ENCODE measurements around the gene PPP1CA. TPM values are rescaled to one million over a fixed set of nuclear protein-coding genes. Genes with fewer than 3 reads are reported as not detected.

PPP1CA gene
- total RNA-seq, 1 donor from 2014 or later: 159 TPM

DNA sequence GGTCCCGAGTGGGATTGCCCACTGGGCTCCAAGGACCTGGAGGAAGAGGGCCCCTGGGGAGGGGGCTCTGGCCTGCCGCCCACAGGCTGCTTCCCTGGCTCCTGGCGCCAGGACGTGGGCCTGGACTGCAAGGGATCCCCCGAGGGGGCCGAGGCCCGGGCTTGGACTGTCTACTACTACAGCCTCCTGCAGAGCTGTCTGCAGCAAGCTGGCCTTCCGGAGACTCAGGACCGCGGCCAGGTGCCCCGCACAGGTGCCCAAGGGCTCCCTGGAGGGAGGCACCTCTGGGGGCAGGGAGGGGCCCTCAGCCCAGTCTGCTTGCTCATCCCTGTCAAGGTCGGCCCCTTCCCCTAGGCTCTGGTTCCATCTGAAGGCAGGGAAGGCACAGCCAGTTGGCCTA is 15.8 kb upstream of the PPP1CA start:
- Histone ChIP-seq H3K9me3 (ENCODE audit: insufficient read depth, low read depth, low read length) (no peaks in the 10 kb centered on the region), H3K9ac (ENCODE audit: low read length) (no peak overlapping the region), H3K27ac (ENCODE audit: low read depth, low read length) (no peak overlapping the region), H3K4me3 (ENCODE audit: insufficient read depth, low read depth, low read length) (no peak overlapping the region), H3K27me3 (ENCODE audit: insufficient read depth, low read length) (peaks cover 2% of the 10 kb centered on the region), H2AFZ (ENCODE audit: low read depth, low read length) (no peak overlapping the region), H3K79me2 (ENCODE audit: insufficient read depth, low read length) (no peaks in the 10 kb centered on the region), H4K20me1 (ENCODE audit: insufficient read depth, low read length) (no peaks in the 10 kb centered on the region), H3K4me1 (ENCODE audit: insufficient read depth, low read length) (peaks cover 8% of the 10 kb centered on the region), H3K4me2 (ENCODE audit: low read length) (no peak overlapping the region), H3K36me3 (ENCODE audit: insufficient read depth, low read length) (no peaks in the 10 kb centered on the region)
- no peak overlapping the region for H3K27ac Mint-ChIP-seq (ENCODE audit: unreplicated experiment)
- H3K27me3 Mint-ChIP-seq (ENCODE audit: low read depth, unreplicated experiment): peaks cover 23% of the 10 kb centered on the region
- FAIRE-seq (no peak), DNase-seq (ENCODE audit: low read depth) (no peak)
- TF ChIP-seq, protein P1, sequence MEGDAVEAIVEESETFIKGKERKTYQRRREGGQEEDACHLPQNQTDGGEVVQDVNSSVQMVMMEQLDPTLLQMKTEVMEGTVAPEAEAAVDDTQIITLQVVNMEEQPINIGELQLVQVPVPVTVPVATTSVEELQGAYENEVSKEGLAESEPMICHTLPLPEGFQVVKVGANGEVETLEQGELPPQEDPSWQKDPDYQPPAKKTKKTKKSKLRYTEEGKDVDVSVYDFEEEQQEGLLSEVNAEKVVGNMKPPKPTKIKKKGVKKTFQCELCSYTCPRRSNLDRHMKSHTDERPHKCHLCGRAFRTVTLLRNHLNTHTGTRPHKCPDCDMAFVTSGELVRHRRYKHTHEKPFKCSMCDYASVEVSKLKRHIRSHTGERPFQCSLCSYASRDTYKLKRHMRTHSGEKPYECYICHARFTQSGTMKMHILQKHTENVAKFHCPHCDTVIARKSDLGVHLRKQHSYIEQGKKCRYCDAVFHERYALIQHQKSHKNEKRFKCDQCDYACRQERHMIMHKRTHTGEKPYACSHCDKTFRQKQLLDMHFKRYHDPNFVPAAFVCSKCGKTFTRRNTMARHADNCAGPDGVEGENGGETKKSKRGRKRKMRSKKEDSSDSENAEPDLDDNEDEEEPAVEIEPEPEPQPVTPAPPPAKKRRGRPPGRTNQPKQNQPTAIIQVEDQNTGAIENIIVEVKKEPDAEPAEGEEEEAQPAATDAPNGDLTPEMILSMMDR (IDR thresholded peaks at IDR 0.05; ENCODE audit: insufficient read depth, low read depth, low read length): no peak
- TF ChIP-seq EZH2 (IDR thresholded peaks at IDR 0.05; ENCODE audit: insufficient read depth, low read length): no peak
- H3K36me3 Mint-ChIP-seq (ENCODE audit: low read depth, unreplicated experiment): peaks cover 2% of the 10 kb centered on the region
- H3K9me3 Mint-ChIP-seq (ENCODE audit: unreplicated experiment): no peaks in the 10 kb centered on the region
- peaks cover 4% of the 10 kb centered on the region for H3K4me1 Mint-ChIP-seq (ENCODE audit: low read depth, unreplicated experiment)
- H3K4me3 Mint-ChIP-seq (ENCODE audit: unreplicated experiment): no peak overlapping the region

DNA sequence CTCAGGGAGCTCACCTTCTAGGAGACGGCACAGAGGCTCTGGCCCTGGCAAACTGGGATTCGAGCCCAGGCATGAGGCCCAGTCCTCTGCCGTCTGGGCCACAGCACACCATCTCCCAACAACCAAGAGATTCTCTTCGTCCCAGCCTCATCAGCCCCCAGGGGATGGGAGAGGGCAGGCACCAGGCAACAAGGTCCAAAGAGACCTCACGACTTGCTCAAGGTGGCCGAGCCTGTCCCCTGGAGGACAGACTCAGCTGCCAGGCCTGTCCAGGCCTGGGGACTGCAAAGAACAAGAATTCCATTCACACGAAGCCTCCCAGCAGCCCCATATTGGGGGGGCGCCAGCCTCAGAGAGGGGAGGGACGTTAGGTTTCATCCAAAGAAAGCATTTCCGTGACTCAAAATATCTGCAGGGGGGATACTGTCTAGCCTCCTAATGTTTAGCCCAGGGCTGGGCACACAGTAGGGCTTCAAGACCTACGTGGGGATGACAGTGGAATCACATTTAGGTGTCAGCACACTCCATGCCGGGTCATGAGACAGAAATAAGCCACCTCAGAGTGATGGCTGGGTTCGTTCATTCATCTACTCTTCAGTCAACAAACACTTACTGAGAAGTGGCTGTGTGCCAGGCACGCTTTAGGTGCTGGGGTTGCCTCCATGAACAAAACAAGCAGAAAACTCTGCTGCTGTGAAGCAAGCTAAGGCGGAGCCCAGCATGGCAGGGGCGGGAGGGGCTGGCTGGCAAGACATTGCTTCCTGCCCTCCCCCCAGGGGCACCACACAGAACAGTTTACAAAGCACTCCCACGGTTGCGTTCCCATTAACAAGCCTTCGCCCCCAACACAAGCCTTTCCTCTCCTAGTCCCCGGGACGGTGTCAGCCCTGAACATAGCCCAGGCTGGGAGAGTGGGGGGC is 15.0 kb upstream of the PPP1CA start:
- no peak overlapping the region for H3K4me2 ChIP-seq (ENCODE audit: low read length)
- H3K9me3 Mint-ChIP-seq (ENCODE audit: unreplicated experiment): no peaks in the 10 kb centered on the region
- no peaks in the 10 kb centered on the region for H3K36me3 ChIP-seq (ENCODE audit: insufficient read depth, low read length)
- DNase-seq (ENCODE audit: low read depth) (no peak), FAIRE-seq (no peak)
- peaks cover 8% of the 10 kb centered on the region for H3K4me1 ChIP-seq (ENCODE audit: insufficient read depth, low read length)
- H3K36me3 Mint-ChIP-seq (ENCODE audit: low read depth, unreplicated experiment): peaks cover 2% of the 10 kb centered on the region
- no peak overlapping the region for H3K27ac ChIP-seq (ENCODE audit: low read depth, low read length)
- peak overlapping the region; percentile 52 for H3K4me3 Mint-ChIP-seq (ENCODE audit: unreplicated experiment)
- H4K20me1 ChIP-seq (ENCODE audit: insufficient read depth, low read length): no peaks in the 10 kb centered on the region
- H3K27ac Mint-ChIP-seq (ENCODE audit: unreplicated experiment): no peak overlapping the region
- H3K27me3 Mint-ChIP-seq (ENCODE audit: low read depth, unreplicated experiment): peaks cover 23% of the 10 kb centered on the region
- peaks cover 4% of the 10 kb centered on the region for H3K4me1 Mint-ChIP-seq (ENCODE audit: low read depth, unreplicated experiment)
- H3K9me3 ChIP-seq (ENCODE audit: insufficient read depth, low read depth, low read length): no peaks in the 10 kb centered on the region
- H3K4me3 ChIP-seq (ENCODE audit: insufficient read depth, low read depth, low read length): no peak overlapping the region
- no peak overlapping the region for H2AFZ ChIP-seq (ENCODE audit: low read depth, low read length)
- H3K27me3 ChIP-seq (ENCODE audit: insufficient read depth, low read length): peaks cover 7% of the 10 kb centered on the region
- H3K9ac ChIP-seq (ENCODE audit: low read length): no peak overlapping the region
- TF ChIP-seq, protein P1 (IDR thresholded peaks at IDR 0.05; ENCODE audit: insufficient read depth, low read depth, low read length): no peak
- TF ChIP-seq EZH2 (IDR thresholded peaks at IDR 0.05; ENCODE audit: insufficient read depth, low read length): no peak
- H3K79me2 ChIP-seq (ENCODE audit: insufficient read depth, low read length): no peaks in the 10 kb centered on the region
